ENCODE data around the gene AKT1S1. TPM values are rescaled to one million over a fixed set of nuclear protein-coding genes. Genes with fewer than 3 reads are reported as not detected.
"Not testable (repeated sequence)": the region's sequence is repeated elsewhere in the genome, so short reads cannot be mapped to it uniquely, and the experiment has no call there.

AKT1S1 gene
- polyA plus RNA-seq (ENCODE audit: insufficient read length in 4 of 4): 10 to 100 TPM; 30.0 to 43.8 (median 34.2) TPM

- peak; percentile 99 to 100 (median 99) for DNase-seq (ENCODE audit: low read depth in 4 of 4, low spot score in 3 of 4)
Observed at GRCh38 chr19:49877020-49877878, at the start of gene AKT1S1, which contains the start of gene TBC1D17. AKT1S1 (minus strand) TSS chr19:49877355; CDS start chr19:49873295, 4,060 bp downstream. TBC1D17 (plus strand) TSS chr19:49877702; CDS start chr19:49877724, 22 bp downstream.

DNA sequence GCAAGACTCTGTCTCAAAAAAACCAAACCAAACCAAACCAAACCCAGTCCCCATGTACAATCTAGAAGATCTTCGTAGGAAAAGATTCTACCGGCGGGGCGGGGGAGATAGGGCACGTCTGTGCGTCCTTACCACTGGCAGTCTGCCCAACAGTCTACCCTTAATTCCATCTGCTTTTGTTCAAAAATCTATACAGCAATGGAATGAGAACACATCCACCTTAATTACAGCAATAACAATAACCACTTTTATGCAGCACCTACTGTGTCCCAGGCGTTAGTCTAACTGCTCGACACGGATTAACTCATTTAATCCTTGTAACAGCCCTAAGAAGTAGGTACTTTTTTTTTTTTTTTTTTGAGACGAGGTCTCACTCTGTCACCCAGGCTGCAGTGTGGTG lies 49.4 kb upstream of the AKT1S1 start:
- DNase-seq (ENCODE audit: low read depth in 4 of 4, low spot score in 3 of 4): no peak

- no peak for DNase-seq (ENCODE audit: low read depth in 4 of 4, low spot score in 3 of 4)
Observed at GRCh38 chr19:49925486-49925885, 48.3 kb upstream of the AKT1S1 start.

GRCh38 chr19:49924881-49925210 lies 47.7 kb upstream of the AKT1S1 start:
- not testable (repeated sequence) for DNase-seq (ENCODE audit: low read depth in 4 of 4, low spot score in 3 of 4)

- DNase-seq (ENCODE audit: low read depth in 4 of 4, low spot score in 3 of 4): no peak
Observed at GRCh38 chr19:49924004-49924880, 47.1 kb upstream of the AKT1S1 start.

DNA sequence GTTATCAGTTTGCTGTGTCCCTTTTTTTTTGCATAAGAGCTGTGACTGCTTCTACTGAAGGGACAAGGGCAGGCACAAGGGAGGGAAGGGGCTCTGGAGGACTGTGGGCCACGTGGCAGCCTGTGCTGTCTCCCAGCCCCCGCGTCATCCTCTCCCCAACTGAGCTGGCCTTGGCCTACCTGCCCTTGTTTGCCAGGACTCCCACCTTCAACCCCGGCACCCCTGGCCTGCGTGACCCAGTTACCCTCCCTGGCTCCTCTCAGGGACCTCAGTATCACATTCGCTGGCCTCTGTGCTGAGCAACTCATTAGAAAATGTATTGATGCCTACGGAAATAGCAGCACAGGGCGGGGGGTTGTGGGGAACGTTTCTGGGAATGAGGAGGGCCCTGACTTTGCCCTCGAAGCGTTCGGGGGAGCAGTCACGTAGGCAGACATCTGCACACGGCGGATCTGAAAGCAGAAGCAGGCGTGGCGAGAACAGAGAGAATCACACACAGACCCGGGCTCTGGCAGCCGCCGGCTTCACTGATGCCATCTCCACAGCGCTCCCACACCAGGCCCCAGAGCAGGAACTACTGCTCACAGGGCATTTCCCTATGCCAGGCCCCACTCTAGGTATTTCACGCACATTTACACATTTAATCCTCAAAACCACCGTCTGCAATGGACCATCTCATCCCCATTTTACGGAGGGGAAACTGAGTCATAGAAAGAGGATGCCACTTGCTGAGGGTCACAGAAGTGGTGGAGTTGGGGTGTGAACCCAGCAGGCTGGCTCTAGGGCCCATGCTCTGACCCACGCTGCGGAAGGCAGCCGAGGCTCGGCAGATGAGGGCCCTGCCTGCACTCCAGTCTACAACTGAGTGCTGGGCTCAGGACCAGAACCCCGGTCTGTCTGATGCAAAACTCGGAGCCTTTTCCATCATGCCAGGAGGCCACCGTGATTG lies 46.2 kb upstream of the AKT1S1 start:
- no peak for DNase-seq (ENCODE audit: low read depth in 4 of 4, low spot score in 3 of 4)

- no peak for DNase-seq (ENCODE audit: low read depth in 4 of 4, low spot score in 3 of 4)
Observed at GRCh38 chr19:49921871-49922795, 45.0 kb upstream of the AKT1S1 start.

DNA sequence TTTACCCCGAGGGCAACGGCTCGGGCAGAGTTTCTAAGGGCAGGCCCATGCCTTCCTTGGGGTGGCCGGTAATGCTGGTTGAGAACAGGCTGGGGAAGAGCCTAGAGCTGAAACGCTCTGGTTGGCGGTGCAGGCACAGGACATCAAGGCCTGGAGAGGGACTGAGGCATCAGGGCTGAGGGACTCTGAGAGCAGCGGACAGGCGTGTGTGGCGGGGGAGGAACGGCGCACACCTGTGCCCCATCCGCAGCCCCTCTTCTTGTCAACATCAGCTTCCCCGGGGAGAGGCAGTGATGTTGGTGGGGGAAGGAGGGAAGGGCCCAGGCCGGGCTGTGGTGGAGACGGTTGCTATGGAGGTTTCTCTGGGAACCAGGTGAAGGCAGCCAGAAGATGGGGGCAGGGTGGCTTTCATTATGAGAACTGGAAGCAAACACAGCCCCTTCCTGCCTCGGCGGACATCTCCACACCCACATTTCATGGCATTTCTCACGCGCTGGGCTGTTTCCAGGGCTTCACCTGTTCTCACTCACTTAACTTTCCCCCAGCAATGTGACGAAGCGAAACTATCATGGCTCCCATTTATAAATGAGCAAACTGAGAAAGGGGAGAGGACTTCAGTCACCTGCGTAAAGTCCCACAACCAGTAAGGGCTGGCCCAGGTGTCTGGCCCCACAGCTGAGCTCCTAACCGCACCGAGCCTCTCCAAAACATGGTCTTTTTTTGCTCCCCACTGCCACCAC lies 43.6 kb upstream of the AKT1S1 start:
- no peak for DNase-seq (ENCODE audit: low read depth in 4 of 4, low spot score in 3 of 4)

GRCh38 chr19:49918089-49918488 lies 40.9 kb upstream of the AKT1S1 start:
- DNase-seq (ENCODE audit: low read depth in 4 of 4, low spot score in 3 of 4): no peak

DNA sequence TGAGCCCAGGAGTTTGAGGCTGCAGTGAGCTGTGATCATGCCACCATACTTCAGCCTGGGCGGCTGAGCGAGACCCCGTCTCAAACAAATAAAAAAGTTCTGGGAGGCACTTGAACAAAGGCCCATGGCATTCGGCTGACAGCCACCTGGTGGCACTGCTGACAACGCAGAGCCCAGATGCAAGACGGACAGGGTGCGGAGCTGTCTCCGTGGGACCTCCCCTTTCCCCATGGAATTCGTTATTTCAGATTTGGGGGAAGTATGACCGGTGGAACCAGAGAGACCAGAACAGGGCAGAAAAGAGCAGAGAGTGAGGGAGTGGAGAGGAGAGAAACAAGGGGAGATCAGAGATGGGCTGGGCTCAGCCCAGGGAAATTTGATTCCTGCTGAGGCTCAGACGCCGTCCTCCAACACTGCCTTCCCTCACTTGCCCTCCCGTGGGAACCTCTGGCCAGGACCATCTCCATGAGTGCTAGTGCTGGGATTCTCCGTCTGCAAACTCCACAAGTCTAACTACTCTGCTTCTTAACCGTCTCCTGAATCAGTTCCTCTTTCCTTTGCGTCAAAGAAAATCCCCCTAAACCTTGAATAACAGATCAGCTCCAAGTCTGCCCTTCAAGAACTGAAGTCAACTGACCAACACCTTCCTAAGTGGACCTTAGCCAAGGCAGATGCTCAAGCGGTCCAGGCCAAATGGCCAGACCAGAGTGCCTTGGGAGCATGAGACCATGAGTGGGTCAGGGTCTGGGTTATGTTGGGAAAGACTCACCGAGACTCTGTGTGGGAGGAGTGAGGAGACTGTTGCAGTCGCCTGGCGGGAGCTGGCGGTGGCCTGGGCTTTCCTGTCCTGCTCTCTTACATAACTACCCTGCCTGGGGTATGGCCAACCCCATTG lies 39.9 kb upstream of the AKT1S1 start:
- no peak for DNase-seq (ENCODE audit: low read depth in 4 of 4, low spot score in 3 of 4)

DNA sequence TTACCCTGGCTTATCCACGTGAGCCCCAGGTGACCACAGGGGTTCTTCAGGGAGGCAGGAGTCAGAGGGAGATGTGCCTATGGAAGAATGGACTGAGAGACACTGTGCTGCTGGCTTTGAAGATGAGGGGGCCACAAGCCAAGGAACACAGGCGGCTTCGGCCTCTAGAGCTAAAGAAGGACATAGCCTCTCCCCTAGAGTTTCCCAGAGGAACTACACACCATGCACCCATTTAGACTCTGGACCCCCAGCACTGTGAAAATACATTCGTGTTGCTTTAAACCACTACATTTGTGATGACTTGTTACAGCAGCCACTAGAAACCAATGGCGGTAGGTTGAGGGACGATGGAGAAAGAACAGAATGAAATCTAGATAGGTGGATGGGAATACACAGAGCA lies 38.1 kb upstream of the AKT1S1 start:
- no peak for DNase-seq (ENCODE audit: low read depth in 4 of 4, low spot score in 3 of 4)

GRCh38 chr19:49913720-49914119 lies 36.6 kb upstream of the AKT1S1 start:
- DNase-seq (ENCODE audit: low read depth in 4 of 4, low spot score in 3 of 4): no peak

DNA sequence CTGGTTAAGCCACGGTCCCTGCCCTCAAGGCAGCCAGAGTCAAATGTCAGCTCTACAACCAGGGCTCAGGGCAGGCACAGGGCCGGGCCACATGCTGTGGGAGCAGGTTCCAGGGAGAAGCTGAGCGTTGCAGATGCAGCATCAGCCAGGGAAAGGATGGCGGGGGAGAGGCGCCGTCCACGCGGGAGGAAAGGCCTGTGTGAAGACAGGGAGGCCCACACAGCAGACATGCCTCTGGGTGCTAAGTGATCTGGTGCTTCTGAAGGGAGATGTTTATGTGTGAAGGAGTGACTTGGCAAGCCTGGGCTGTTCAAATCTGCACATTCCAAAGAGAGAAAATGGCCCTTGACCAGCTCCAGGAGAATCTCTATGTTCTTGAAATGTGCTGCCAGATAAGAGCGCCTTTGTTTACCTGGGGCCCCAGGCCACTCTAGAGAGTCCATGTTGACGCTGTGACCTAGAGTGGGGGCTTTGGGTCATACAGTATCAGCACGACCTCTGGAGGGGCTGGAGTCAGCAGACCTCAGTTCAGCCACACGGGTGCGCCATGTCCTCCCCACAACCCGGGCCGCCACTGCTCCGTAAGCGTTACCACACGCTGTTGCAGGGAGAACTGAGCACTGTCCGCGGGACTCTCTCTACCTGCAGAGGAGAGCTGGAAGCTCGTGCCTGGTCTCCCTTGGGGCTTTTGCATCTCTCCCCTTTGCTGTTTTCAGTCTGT lies 36.0 kb upstream of the AKT1S1 start:
- DNase-seq (ENCODE audit: low read depth in 4 of 4, low spot score in 3 of 4): no peak

GRCh38 chr19:49911381-49912145 lies 34.4 kb upstream of the AKT1S1 start:
- no peak for DNase-seq (ENCODE audit: low read depth in 4 of 4, low spot score in 3 of 4)

GRCh38 chr19:49910179-49910578 lies 33.0 kb upstream of the AKT1S1 start:
- DNase-seq (ENCODE audit: low read depth in 4 of 4, low spot score in 3 of 4): no peak
